ENCODE measurements around the gene LCE2C.

The LCE2C gene

DNA sequence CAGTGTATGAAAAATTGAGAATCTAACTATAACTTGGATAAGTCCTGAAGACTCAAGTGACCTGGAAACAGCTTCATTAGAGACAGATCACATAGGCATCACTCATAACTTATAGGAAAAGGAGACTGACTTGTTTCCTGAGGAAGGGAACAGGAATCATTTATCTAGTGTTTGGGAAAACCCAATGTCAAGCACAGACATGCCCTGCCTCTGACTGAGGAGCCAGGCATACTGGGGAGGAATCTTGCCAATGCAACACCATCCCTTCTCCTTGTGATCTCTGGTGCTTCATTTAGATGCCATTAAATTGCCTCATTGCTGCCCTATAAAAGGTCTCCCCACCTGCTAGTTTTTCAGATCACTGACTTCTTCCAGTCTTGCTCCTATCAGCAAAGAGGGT, 43.2 kb downstream of the LCE2C start:
- TF ChIP-seq, protein P1, sequence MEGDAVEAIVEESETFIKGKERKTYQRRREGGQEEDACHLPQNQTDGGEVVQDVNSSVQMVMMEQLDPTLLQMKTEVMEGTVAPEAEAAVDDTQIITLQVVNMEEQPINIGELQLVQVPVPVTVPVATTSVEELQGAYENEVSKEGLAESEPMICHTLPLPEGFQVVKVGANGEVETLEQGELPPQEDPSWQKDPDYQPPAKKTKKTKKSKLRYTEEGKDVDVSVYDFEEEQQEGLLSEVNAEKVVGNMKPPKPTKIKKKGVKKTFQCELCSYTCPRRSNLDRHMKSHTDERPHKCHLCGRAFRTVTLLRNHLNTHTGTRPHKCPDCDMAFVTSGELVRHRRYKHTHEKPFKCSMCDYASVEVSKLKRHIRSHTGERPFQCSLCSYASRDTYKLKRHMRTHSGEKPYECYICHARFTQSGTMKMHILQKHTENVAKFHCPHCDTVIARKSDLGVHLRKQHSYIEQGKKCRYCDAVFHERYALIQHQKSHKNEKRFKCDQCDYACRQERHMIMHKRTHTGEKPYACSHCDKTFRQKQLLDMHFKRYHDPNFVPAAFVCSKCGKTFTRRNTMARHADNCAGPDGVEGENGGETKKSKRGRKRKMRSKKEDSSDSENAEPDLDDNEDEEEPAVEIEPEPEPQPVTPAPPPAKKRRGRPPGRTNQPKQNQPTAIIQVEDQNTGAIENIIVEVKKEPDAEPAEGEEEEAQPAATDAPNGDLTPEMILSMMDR (IDR thresholded peaks at IDR 0.05; ENCODE audit: low read depth, low read length, poor library complexity, severe bottlenecking), result no peak
- TF ChIP-seq EZH2phosphoT487 (IDR thresholded peaks at IDR 0.05; ENCODE audit: borderline replicate concordance, low read length), result no peak
- H3K9me2 ChIP-seq (replicated peaks; ENCODE audit: control insufficient read depth, low read length), result no peaks in the 10 kb centered on the region
- H3K27me3 ChIP-seq (ENCODE audit: control insufficient read depth, low read length), result 0 out of 2 replicates have a peak, but pooled peaks cover 4% of the 10 kb centered on the region
- H3K79me2 ChIP-seq (ENCODE audit: control insufficient read depth, low read length), result no peaks in the 10 kb centered on the region
- H4K20me1 ChIP-seq (ENCODE audit: control insufficient read depth, insufficient read depth, low read depth, low read length), result no peaks in the 10 kb centered on the region
- H3F3A ChIP-seq (ENCODE audit: control insufficient read depth, insufficient read depth), result no peaks in the 10 kb centered on the region
- H3K4me2 ChIP-seq (ENCODE audit: low read length), result no peak overlapping the region
- no peak overlapping the region for H3K27ac ChIP-seq (ENCODE audit: low read depth, low read length)
- no peaks in the 10 kb centered on the region for H3K9me3 ChIP-seq (ENCODE audit: control insufficient read depth, insufficient read depth, low read length)
- H3K36me3 ChIP-seq (ENCODE audit: control insufficient read depth, low read length), result no peaks in the 10 kb centered on the region
- no peaks in the 10 kb centered on the region for H3K4me1 ChIP-seq (ENCODE audit: control insufficient read depth, low read length)
- no peak overlapping the region for H3K4me3 ChIP-seq (ENCODE audit: low read length)

DNA sequence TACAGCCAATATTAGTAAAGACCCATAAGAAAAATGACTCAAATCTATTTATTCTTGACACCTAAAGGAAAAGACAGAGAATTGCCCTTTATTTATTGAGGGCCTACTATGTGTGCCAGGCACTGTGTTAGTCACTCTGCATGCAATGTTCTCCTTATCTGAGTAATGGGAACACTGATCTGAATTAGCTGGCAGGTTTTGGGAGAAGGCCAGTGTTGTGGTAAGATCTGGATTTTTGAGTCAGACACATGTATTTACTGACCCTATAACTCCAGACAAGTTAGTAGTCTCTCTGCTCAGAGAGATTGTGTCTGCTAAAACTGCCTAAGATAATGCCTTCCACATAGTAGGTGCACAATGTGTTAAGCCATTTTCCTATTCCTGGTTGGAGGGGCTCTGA, 50.2 kb downstream of the LCE2C start:
- Histone ChIP-seq H3K9me2 (replicated peaks; ENCODE audit: control insufficient read depth, low read length) (no peaks in the 10 kb centered on the region), H3K36me3 (ENCODE audit: control insufficient read depth, low read length) (no peaks in the 10 kb centered on the region), H3K27ac (ENCODE audit: low read depth, low read length) (no peak overlapping the region), H3K79me2 (ENCODE audit: control insufficient read depth, low read length) (no peaks in the 10 kb centered on the region), H3K9me3 (ENCODE audit: control insufficient read depth, insufficient read depth, low read length) (no peaks in the 10 kb centered on the region), H3K4me1 (ENCODE audit: control insufficient read depth, low read length) (no peaks in the 10 kb centered on the region), H3K4me2 (ENCODE audit: low read length) (no peak overlapping the region), H4K20me1 (ENCODE audit: control insufficient read depth, insufficient read depth, low read depth, low read length) (no peaks in the 10 kb centered on the region), H3K27me3 (ENCODE audit: control insufficient read depth, low read length) (0 out of 2 replicates have a peak, but pooled peaks cover 4% of the 10 kb centered on the region), H3K4me3 (ENCODE audit: low read length) (no peak overlapping the region), H3F3A (ENCODE audit: control insufficient read depth, insufficient read depth) (no peaks in the 10 kb centered on the region)
- TF ChIP-seq, protein P1 (IDR thresholded peaks at IDR 0.05; ENCODE audit: low read depth, low read length, poor library complexity, severe bottlenecking), result no peak
- no peak for TF ChIP-seq EZH2phosphoT487 (IDR thresholded peaks at IDR 0.05; ENCODE audit: borderline replicate concordance, low read length)
